ENCODE measurements around the gene PDIA2.

Gene PDIA2

DNA sequence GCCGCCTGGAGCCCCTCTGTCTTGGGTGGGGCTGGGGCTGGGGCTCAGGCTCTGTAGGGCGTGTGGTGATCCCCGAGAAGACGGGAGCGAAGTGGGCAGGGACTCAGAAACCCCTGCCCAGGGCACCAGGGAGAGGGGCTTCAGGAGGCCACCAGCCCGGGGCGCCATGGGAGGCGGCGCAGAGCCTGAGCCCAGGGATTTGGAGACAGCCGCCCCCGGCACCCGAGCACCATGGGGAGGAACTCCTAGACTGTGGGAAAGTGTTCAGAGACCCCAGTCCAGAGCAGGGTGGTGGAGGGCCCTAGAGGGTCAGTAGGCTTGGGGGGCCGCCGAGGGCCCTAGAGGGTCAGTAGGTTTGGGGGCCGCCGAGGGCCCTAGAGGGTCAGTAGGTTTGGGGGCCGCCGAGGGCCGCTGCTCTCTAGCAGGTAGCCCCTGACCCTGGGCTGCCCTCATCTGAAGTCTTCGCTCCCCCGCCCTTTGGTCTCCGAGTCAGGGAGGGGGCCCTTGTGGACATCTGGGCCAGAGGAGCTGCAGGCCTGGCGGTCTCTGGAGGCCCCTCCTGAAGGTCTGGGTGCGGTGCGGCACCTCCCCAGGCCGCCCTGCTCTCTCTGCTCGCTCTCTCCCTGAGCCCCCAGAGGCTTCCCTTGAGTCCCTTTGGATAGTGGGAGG, 1.8 kb upstream of the PDIA2 start:
- DNase-seq, result no peak

DNA sequence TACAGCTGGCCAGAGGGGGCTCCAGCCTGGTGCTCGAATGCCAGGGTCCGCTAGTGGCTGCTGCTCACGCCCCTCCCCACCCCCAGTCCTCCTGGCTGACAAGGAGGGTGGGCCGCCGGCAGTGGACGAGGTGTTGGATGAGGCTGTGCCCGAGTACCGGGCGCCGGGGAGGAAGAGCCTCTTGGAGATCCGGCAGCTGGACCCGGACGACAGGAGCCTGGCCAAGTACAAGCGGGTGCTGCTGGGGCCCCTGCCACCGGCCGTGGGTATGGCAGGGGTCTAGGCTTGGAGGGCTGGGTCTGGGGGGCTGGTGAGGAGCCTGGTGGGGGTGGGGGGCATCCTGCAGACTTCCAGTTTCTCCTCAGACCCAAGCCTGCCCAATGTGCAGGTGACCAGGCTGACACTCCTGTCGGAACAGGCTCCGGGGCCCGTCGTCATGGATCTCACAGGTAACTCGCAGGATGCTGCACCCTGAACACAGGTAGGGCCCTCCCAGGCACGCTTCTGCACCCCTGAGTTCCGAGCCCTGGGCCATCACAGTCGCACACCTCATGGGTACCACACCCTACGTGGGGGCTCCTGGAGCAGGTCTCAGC, 1.2 kb upstream of the PDIA2 start:
- DNase-seq, result no peak

DNA sequence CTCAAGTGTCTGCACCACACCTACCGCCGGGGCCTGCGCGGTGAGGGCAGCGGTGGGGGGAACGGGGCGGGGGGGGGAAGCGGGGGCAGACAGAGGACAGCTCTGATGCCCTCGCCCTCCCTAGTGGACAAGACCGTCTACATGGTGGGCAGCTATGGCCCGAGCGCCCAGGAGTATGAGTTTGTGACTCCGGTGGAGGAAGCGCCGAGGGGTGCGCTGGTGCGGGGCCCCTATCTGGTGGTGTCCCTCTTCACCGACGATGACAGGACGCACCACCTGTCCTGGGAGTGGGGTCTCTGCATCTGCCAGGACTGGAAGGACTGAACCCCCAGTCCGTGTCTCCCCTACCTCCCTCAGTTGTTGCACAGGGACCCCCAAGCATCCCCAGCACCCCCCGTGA, 473 bp upstream of the PDIA2 start:
- DNase-seq, result no peak

DNA sequence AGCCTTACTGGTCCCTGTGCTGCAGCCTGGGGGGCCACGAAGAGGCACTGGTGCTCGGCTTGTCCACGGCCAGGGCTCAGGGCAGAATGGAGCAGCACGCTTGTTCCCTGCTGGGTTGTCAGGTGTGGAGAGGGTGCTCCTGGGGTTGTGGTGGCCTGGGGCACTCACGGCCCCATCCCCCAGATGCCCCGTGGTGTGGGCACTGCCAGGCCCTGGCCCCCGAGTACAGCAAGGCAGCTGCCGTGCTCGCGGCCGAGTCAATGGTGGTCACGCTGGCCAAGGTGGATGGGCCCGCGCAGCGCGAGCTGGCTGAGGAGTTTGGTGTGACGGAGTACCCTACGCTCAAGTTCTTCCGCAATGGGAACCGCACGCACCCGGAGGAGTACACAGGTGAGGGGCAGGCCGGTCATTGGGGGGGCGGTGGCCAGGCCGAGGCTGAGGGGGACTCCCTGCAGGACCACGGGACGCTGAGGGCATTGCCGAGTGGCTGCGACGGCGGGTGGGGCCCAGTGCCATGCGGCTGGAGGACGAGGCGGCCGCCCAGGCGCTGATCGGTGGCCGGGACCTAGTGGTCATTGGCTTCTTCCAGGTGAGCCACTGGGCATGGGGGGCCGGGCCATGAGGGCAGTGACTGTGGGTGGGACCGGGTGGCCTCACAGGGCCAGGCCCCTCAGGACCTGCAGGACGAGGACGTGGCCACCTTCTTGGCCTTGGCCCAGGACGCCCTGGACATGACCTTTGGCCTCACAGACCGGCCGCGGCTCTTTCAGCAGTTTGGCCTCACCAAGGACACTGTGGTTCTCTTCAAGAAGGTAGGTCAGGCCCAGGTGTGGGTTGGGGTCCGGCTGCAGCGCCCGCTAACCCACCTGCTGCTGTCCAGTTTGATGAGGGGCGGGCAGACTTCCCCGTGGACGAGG, 1.5 kb downstream of the PDIA2 start:
- no peak for DNase-seq

DNA sequence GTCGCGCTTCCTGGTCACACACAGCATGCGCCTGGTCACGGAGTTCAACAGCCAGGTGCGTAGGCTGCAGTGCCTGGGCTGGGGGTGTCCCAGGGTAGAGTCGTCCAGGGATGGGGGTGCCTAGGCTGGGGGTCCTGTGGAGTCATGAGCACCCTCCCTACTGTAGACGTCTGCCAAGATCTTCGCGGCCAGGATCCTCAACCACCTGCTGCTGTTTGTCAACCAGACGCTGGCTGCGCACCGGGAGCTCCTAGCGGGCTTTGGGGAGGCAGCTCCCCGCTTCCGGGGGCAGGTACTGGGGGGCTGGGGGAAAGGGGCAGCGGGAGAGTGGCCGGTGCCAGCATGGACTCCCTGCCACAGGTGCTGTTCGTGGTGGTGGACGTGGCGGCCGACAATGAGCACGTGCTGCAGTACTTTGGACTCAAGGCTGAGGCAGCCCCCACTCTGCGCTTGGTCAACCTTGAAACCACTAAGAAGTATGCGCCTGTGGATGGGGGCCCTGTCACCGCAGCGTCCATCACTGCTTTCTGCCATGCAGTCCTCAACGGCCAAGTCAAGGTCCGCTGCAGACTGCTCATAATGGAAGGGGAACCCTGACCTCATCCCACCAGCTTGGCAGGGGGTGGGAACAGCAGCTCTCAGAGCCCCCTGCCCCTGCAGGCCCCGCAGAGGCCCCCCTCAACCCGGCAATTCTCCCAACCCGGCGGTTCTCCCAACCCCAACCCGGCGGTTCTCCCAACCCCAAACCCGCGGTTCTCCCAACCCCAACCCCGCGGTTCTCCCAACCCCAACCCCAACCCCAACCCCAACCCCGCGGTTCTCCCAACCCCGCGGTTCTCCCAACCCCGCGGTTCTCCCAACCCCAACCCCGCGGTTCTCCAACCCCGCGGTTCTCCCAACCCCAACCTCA, 2.4 kb downstream of the PDIA2 start:
- DNase-seq, result no peak

DNA sequence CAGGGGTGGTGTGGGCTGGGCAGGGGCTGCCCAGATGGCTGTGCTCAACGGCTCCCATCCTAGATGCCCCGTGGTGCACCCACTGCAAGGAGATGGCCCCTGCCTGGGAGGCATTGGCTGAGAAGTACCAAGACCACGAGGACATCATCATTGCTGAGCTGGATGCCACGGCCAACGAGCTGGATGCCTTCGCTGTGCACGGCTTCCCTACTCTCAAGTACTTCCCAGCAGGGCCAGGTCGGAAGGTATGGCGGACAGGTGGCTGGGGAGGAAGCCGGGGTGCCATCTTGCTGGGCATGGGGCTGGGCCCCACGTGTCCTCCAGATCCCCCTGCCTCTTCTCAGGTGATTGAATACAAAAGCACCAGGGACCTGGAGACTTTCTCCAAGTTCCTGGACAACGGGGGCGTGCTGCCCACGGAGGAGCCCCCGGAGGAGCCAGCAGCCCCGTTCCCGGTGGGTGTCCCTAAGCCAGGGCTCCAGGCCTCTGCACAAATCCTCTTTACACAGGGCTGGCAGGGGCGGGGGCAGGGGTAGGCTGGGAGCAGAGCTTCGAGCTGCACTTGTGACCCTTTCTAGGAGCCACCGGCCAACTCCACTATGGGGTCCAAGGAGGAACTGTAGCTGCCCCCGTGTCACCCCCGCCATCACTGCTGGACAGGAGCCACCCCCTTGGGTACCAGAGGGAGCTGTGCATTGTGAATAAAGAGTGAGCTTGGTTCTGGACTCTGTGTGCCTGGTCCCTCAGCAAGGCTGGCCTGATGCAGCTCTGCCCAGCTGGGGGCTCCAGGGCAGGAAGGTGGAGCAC, 3.7 kb downstream of the PDIA2 start:
- DNase-seq, result no peak

DNA sequence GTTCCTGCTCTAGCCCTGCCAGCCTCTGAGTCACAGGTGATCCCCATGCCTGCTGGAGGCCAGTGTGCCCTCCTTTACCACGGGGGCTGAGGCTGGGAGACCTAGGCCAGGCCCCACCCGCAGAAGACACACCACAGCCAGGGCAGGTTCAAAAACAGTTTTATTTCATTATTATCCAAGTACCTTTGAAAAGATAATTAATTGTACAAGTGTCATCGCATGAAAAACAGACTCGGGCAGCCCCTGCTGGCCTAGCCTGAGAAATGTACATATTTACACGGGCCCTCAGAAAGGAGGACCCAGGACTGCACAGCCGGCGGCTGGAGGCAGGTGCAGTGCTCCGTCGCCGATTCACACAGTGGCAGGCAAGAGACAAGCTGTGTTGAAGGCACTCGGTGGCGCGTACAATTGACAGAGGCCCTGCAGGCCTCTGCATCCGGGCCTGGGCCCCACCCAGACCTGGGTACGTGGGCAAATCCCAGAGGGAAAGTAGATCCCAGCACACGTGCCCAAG, 4.4 kb downstream of the PDIA2 start:
- peak; percentile 38 for DNase-seq

DNA sequence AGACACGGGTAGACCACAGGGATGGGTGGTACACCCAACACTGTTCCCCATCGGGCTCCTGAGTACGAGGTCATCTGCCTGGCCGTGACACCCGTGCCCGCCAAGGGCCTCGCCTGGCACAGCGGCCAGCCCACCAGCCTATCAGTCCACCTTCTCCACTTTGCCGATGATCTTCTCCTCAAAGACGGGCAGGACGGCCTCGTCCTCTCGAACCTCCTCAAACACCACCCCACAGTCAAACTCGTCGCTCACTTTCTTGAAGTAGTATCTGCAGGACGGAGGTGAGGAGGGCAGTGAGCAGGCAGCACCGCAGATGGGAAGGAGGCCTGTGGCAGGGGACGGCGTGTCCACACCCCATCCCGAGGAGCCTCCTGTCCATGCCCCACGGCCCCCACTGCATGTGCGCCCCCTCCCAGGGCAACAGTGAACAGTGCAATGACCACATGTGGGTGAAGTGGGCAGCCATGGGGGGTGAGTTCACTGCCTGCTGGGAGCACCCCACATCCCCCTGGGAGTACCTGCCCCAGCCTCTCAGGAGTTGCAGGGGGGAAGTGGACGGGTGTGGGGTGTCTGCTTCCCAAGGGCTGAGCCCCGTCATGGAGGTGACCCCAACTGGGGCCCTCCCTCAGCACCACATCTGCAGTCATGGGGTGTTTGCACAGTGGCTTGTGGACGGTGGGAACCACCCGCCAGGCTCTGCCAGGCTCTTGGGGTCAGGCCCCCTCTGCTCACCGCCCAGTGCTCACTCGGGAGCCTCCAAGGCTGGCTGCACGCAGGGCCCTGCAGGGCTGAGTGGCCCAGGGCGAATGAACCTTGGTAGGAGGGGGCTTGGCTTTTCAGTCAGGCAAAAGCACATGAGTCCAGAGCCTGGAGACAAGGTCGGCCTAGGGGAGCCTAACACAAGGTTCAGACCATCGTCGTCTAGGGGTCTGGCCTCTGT, 5.3 kb downstream of the PDIA2 start:
- no peak for DNase-seq

DNA sequence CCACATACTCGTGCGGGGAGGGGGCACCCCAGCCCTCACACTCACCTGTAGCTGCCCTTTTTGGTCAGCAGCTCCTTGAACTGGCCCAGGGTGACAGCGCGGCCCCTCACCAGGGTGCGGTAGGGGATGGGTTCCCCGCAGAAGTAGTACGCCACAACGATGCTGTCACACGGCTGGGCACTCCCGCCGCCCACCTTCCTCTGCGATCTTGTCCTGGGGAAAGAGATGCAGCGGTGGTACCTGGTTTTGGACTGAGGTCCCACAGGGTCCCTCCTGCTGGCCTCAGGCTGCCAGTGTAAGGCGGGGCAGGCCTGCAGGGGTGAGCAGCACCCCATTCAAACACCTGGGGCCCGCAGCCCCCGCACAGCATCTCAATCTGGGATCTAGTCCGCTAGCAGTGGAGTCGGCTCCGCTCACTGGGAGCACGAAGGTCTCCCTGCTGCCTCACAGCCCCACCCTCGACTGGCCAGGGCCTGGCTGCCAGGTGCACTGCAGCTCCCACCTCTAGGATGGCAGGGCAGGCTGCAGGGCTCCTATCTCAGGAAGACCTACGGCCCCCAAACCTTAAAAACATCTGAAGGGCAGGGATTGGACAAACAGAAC, 6.5 kb downstream of the PDIA2 start:
- no peak for DNase-seq

DNA sequence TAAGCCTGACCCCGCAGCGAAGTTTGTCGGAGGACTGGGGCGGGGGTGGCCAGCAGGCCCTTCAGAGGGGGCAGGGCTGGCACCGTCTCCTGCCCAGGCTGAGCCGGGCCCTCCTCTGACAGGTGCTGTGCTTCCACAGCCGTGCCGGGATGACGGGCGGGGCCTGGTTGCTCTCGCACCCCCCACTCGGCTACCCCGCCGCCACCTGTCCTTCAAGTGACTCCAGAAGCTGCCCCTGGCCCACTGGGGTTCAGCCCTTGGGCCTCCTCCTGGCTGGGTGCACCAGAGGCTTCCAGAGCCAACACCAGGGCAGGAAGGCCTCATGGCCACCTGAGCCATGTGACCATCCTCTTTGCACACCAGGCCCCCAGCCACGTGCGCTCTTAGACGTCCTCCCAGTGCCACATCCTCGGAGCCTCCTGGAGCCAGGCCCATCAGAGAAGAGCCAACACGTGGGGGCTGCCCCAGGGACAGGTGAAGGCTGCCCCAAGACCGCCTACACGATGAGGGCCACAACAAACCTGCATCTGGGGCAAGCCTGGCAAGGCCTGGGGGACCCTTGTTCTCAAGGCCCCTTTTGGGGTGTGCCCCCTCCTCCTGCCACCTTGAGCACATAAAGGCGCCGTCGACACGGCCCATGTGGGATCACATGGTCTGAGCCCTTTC, 7.2 kb downstream of the PDIA2 start:
- DNase-seq, result no peak

DNA sequence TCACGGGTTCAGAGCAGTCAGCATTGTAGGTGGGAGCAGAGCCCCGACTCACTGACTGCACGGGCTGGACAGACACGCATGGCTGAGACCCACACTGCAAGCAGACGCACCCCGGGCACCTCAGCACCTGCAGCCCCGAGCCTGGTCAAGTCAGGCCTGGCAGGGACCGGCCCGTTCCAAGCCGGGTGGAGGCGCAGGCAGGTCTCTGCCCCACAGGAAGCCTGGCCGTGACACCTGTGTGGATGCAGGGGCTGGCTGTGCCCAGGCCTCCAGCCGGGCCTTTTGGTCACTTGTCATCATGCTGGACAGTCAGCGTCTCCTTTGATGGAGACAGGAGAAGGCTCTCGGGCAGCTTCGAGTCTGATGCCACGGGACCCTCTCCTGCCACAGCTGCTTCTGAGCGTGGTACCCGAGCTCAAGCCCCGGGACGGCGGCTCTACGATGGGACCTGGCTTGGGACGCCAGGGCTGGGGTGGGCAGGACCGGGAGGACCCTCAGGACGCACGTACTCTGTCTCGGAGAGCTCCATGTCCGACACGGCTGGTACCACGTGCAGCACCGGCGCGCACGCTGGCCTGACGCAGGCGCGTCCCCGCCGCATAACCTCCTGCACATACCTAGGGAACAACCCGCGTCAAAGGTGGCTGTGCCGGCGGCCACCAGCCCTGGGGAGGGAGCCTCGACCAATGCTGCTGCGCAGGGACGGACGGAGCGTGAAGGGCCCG, 7.9 kb downstream of the PDIA2 start:
- no peak for DNase-seq

DNA sequence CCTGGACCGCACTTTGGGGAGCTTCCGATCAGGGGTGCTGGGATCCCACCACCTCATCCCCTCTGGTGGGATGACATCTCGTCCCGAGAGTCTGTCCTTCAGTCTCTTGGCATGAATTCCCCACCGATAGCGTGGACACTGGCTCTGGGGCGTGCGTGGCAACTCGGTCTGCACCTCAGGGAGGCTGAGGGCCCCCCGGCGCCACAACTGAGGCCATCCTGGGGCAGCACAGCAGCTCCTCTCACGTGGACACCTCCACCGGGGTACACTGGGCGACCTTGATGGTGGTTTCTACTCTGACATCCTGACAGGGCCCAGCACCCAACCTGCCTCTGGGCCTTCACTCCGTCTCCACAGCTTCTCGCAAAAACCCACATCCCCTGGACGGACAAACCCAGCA, 8.6 kb downstream of the PDIA2 start:
- no peak for DNase-seq

DNA sequence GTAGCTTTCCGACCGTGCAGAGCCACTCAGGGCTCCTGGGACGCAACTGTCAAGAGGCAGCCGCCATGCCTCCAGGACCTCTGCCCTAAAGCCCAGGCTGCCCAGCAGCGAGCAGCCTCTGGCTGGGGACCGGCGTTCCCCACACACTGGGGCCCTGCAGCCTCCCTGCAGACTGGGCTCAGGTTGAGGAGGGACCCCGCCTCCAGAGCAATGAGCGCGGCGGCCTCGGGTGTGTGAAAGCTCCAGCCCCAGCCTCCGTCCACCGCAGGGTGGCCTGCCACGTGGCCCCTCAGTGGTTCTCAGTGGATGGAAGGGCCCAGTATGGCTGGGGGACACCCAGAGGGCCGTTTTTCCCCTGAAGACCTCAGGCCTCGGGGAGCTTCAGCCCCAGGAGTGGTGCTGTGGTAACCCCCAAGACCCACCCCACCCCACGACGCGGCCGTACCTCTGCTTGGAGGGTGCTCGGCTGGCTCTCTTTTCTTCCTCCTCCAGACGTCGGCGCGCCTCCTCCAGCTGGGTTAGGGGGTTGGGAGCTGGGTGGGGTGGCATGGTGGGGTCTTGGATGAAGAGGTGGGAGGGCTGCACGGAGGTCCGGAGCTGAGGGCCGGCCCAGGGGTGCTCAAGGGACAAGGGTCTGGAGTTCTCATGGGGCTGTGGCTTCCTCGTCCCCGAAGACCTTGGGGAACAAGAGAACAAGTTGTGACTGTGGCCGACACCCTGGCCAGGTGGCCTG, 10.2 kb downstream of the PDIA2 start:
- DNase-seq, result no peak

DNA sequence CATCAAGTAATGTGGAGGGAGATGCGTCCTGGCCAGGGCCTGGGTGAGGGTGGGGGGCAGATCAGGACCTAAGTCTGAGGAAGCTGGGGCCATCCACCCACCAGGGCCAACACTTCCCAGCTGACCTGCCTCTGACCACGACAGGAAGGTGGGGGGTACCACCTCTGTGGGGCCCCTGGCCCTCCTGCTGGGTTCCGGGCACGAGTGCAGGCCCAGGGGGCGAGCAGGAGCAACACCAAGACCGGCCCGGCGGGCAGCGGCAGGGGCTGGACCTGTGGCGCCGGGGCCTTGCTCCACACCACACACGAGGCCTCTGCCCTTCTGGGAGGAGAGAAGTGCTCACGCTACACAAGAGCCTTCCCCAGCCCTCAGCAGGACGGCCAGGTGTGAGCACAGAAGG, 13.3 kb downstream of the PDIA2 start:
- DNase-seq, result no peak

DNA sequence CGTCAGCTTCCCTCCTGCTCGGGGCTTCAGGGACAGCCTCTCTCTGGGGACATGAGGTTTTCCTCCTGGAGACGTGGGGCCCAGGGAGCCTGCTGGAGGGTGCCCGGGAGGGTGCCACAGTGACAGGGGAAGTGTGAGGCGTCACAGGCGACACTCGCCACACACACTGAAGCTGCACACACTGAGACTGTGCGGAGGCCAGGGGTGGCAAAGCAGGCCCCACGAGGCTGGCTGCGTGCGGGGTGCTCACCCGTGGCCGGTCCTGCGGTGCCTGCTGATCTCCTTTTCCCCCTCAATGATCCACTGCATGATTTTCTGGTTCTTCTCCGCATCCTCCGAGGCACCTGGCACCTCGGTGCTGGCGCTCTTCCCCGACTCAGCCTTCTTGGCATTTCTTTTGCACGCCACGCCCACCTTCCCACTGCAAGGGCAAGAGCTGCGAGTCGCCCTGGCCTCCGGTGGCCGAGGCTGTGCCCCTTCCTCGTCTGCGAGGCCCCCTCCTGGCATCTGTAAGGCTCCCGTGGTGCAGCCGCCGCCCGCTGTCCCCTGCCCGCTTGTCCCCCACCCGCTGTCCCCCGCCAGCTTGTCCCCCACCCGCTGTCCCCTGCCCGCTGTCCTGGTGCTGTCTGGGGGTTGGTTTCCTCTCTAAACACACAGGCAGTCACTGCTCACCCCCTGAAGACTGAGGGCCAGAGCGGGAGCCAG, 14.0 kb downstream of the PDIA2 start:
- DNase-seq, result no peak

DNA sequence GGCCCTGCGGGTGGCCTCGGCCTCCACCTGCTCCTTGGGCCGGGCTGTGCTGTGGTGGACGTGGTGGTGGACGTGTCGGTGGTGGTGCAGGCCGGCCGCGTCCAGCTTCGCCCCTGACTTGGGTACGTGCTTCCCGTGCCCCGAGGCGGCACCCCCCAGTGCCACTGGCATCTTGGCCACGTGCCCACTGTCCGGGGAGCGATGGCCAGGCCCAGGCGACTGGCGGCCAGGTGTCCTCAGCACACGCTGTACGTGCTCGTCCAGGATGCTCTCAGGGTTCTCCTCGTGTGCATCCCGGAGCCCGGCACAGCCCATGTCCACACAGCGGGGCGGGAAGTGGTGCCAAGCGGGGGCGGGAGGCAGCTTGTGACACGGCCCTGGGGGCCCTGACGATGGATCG, 14.9 kb downstream of the PDIA2 start:
- no peak for DNase-seq

DNA sequence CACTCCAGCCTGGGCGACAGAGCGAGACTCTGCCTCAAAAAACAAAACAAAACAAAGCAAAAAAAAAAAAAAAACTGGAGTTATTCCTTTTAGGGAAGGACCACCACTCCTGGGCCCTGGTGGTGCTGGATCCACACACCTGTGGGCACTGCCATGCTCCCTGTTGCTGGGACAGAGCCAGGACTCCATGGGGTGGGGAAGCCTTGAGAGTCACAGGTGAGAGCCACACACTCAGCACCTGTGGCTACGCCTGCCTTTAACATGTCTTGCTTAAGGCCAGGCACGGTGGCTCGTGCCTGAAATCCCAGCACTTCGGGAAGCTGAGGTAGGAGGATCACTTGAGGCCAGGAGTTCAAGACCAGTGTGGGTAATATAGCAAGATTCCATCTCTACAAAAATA, 18.3 kb downstream of the PDIA2 start:
- DNase-seq, result no peak

DNA sequence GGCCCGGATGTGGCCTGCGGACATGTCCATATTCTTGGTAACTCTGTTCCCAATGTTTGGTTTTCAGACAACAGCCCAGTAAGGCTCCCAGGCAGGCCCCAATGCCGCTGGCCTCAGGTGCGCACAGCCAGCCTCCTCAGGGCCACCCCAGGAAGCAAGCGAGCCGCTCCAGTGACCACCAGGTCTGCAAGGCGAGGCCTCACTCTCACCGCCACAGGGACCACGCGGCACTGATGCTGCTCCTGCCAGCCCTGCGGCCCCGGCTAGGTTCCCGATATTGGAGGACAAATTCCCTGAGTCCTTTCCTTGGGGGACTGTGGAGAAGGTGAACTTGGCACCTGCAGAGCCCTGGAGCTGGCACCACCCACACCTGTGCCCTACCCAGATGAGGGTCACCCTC, 19.0 kb downstream of the PDIA2 start:
- no peak for DNase-seq

All from NCI-H1105 treated with DMSO at 0.1 percent for 48 hours (cell line).